Measurements from ENCODE around the gene RBMS3.
A peak's percentile ranks its signal among the peaks of the same experiment; 100 is the strongest.
"Not testable (repeated sequence)": the region's sequence is repeated elsewhere in the genome, so short reads cannot be mapped to it uniquely, and the experiment has no call there.

The RBMS3 gene

DNA sequence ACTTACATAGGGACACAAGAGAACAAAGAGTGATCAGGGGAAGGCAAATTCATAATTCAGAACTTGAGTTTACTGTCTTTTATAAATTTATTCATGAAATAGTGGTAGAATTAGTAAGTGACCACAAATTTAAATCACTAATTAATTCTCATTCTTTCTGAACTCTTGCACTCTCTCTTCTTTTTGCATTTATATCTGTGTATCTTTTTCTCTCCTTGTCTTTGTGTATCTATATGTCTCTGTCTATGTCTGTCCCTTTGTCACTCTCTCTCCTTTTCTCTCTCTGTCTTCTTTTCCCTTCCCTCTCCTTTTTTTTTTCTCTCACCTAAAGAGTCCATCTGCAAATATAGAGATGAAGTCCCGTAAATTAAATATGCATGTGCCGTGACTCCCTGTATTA, 31.5 kb downstream of the RBMS3 start:
- no peak for DNase-seq (ENCODE audit: low read depth)

- DNase-seq (ENCODE audit: low read depth), result peak; percentile 80
Observed at GRCh38 chr3:29312960-29313452, 32.1 kb downstream of the RBMS3 start.

DNA sequence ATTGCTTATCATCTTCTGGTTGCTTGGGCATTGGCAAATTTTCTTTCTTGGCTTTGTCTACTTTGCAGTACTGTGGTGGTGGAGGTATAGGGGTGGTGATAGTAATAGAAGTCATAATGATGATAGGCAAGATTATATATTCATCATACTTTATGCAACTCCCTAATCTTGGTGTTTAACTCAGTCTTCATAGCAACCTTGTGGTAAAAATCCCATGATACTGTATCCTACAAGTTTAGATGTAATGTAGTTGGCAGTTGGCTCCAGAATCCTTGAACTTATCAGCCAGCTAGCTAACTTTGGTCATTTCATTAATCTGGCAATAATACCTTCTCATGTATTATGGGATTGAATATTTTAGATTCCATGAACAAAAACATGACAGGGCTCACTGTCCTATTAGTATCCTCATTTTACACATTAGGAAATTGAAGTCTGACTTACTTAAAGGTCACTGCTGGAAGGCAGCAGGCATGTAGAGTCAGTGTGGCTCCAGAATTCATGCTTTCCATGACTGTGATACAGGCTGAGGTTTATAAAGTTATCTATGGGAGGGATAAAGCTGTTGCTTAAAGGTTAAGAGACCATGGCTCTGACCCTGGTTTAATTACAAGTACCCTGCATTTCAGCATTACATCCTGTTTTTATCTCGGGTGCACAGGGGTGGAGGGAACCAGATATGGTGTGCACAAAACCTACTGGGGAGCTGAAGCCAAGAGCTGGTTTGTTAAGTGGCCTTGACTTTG, 33.3 kb downstream of the RBMS3 start:
- DNase-seq (ENCODE audit: low read depth), result peak; percentile 71

GRCh38 chr3:29314727-29315088, 33.8 kb downstream of the RBMS3 start:
- DNase-seq (ENCODE audit: low read depth), result no peak

DNA sequence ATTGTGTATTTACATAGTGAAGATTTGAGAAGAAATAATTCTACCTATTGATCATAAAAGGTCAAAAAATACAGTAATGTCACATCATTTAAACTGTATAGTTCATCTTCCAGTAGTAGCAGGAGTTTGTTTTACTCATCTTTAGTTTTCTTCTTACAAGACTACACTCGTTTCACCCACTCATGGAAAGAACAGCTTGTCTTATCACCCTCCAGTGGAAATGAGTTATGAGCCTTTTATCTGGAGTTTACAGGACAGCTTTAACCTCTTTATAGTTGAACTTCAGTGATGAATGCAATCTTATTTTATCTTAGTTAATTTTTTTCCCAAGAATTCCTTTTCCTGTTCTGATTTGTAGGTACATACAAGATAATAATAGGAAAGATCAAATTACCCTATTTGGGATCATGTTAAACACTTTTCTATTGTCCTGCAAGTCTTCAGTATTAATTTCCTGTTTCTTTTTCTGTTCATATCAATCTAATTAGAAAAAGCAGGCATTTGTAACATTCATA, 36.8 kb downstream of the RBMS3 start:
- DNase-seq (ENCODE audit: low read depth), result peak; percentile 89

DNA sequence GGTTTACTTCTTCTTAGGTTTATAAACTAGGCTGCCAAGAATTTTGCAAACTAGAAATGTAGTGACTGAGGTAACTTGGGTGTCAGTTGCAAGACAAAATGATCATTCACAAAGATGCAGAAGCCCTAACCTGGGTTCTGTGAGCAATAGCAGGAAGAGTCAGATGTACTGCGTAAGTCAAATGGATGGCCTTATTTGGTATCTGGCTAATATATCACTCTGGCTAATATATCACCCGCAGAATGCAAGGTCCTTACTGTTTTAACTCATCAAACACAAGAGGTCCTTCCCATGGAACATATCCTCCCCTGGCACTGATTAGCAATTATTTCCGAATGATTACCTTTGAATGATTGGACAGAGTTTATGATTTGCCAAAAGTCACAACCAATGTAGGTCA, 37.4 kb downstream of the RBMS3 start:
- DNase-seq (ENCODE audit: low read depth), result peak; percentile 64

DNA sequence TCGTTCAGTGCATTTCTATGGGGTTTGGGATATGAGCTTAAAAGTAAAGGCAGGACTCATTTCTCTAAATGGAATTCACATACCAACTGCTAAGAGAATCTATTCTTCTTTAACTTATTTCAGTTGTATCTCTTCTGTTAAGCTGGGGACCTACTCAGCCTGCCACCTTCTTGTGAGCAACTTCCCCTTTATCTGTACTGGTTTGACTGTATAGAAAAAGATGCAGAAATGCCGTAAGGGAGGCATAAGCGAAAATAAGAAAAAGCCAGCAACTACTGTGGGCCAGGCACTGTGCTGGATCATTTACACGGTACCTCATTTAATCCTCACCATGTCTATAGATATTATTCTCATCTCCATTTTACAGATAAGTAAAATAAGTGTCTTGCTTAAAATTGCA, 38.4 kb downstream of the RBMS3 start:
- no peak for DNase-seq (ENCODE audit: low read depth)

GRCh38 chr3:29319798-29320197, 38.9 kb downstream of the RBMS3 start:
- DNase-seq (ENCODE audit: low read depth), result peak; percentile 52

DNA sequence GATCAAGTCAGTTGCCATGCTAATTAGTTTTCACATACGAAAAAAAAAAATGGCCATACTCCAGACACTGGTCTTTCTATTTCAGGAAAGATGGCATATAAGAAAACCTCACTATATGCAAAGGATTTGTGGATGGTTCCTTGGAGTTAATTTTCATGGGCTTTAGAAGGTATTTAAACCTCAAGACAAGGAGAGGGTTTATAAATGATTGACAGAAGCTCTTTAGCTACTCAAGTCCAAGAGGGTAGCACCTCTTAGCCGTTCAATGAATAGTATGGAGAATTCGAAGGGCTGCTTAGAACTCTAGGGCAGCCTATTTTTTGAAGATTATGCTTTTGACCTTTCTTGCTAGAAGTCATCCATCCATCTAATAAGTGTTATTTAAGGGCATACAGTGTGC, 41.7 kb downstream of the RBMS3 start:
- DNase-seq (ENCODE audit: low read depth), result no peak

GRCh38 chr3:29324180-29324651, 43.3 kb downstream of the RBMS3 start:
- peak; percentile 53 for DNase-seq (ENCODE audit: low read depth)

- not testable (repeated sequence) for DNase-seq (ENCODE audit: low read depth)
Observed at GRCh38 chr3:29326540-29326939, 45.7 kb downstream of the RBMS3 start.

DNA sequence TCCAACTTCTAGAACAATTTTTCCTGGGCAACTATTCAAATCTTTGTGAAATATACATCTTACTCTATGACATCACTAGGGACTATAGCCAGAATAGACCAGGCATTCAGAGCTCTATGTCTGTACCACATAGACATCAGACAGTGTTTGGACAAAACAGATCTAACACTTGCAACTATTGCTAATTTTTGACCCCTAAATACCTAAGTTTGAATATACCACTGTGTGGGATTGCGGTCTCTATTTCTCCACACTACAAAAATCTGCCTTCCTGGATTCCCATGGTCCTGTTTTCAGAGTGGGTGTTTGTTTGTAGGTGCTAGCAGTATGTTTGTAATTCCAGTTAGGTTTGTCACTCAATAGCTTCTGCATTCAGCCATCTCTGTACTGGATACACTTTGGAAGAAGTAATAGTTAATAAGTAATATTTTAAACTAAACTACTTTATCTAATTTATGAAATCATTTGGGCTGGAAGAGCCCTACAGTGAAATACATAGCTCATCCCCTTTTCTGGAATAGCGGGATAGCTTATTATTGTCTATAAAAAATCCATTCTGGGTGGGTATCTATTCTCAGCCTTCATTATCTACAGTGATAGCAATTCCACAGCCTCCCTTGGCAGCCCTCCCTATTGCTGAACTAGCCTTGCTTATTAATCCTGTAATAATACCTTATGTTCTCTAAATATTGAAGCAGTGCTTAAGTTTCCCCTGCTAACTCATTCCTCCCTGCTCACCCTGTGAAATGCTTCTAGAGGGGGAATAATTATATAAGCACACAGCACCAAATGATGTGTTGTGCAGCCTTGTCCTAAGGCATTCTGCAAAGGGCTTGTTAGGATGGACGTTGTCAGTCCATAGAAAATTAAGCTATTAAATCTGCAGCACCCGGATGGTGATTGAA, 49.4 kb downstream of the RBMS3 start:
- peak; percentile 24 for DNase-seq (ENCODE audit: low read depth)

DNA sequence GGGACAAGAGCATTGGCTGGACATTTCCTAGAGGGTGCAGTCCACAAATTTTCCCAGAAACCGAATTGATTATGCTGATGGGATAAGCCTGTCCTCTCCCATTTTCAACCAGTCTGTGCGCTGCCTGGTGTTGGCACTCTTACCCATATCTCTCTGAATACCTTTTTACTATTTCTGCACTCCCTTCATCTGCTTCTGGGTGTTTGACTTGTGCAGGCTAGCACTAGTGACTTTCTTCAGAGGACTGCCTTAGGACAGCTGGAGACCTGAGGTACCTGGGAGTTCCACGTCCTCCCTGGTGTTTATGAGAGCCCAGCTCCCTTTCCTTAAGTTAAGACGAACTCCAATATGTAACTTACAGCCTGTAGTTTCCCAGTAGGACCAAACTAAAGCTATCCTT, 50.2 kb downstream of the RBMS3 start:
- no peak for DNase-seq (ENCODE audit: low read depth)

GRCh38 chr3:29331456-29332194, 50.8 kb downstream of the RBMS3 start:
- DNase-seq (ENCODE audit: low read depth), result peak; percentile 22

GRCh38 chr3:29332195-29332637, 51.3 kb downstream of the RBMS3 start:
- peak; percentile 23 for DNase-seq (ENCODE audit: low read depth)

- no peak for DNase-seq (ENCODE audit: low read depth)
Observed at GRCh38 chr3:29333576-29333975, 52.7 kb downstream of the RBMS3 start.

DNA sequence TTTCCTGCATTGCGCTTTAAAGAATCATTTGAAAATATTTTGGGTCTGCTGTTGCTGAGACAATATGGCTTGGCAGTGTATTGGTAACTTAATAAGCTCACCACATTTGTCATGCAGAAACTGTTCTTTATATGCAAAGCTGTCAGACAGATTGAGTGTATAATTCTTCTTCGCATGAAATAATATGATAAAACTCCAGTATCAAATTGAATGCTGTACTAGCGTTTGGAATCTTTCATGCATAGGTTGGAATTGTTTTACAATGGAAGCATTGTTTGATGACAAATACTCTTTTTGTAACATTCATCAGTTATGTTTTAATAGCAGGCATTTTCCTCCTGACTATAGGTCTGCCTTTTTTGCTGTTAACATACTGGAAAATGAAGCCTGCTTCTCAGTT, 53.8 kb downstream of the RBMS3 start:
- DNase-seq (ENCODE audit: low read depth), result no peak

GRCh38 chr3:29335438-29335837, 54.6 kb downstream of the RBMS3 start:
- DNase-seq (ENCODE audit: low read depth), result peak; percentile 96

- no peak for DNase-seq (ENCODE audit: low read depth)
Observed at GRCh38 chr3:29335943-29336342, 55.1 kb downstream of the RBMS3 start.

DNA sequence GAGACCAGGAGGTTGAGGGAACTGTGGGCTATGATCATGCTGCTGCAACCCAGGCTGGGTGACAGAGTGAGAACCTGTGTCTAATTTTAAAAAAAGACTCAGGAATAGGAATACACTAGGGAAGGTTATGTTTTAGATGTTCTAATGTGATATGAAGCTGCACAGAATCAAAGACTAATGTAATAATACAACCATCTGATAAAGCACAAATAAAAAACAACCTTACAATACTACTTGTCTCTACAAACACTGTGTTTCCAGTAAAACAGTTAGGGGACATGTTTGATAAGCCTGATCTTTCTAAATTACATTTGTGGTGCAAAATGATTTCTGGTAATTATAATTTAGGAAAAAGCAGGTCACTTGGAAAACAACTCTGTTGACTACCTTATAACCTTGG, 56.7 kb downstream of the RBMS3 start:
- DNase-seq (ENCODE audit: low read depth), result no peak

DNA sequence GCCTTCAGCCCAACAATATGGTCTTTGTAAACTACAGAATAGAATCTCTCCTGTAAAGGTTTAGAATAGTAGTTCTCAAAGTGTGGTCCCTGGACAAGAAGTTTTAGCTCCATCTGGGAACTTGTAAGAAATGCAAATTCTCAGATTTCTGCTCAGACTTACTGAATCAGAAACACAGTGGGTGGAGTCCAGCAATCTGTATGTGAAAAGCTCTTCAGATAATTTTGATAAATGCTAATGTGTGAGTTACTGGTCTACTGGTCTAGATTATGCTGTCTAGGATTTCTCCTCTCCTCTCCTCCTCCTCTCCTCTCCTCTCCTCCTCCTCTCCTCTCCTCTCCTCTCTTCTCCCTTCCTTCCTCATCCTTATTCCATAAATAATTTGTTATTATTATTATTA, 57.5 kb downstream of the RBMS3 start:
- peak; percentile 63 for DNase-seq (ENCODE audit: low read depth)

Data from amniotic epithelial cell (primary cell).